NCI-H69 (cell line): Measurements from ENCODE around the gene ARFGAP3.
"Not testable (repeated sequence)": the region's sequence is repeated elsewhere in the genome, so short reads cannot be mapped to it uniquely, and the experiment has no call there.

ENCODE experiments used
- DNase-seq: peaks from one replicate; lab custom pipeline; 2025; lab: John Stamatoyannopoulos, UW

ARFGAP3 gene

DNA sequence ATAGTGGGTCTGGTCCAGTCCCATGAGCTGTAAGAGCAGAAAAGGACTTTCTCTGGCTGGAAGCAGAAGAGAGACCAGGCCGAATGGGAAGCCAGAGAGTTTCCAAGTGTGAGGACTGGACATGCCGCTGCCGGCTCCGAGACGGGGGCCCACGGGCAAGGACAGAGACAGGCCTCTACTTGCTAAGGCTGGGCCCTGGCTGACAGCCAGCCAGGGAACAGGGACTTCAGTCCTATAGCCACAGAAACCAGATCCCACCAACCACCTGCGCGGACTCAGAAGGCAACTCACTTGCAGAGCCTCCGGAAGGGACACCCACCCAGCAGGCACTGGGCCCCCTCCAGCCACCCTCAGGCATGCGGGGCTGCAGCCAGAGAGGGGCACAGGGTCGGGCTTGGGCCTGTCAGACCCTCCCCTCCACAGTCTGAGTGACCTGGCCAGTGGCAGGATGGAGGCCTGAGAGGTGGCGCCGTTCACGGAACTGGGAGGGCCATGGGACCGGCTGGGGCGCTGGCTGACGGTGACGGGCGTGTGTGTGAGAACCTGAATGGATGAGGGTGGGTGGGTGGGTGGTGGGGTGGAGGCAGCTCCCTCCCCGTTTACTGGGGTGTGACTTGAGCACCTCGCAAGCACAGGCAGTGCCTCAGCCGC lies 88.6 kb downstream of the ARFGAP3 start:
- DNase-seq, result peak; percentile 58

DNA sequence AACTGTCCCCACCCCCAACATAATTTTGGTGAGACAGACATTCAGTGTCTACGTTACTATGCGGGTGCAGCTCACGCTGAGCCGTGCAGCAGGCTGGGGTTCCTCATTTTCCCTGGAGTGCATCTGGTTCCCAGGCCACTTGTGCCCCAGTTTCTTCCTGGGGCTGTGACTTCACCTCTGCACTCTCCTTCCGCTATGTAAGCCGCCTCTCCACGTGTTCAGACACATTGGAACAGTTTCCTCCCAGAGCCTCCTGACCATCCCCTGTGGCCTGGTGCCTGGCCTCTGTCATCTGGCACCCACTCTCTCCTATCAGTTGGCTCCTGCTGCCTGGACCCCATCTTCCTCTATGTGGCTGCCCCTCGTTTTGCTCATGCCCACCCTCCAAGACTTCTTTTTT lies 90.2 kb downstream of the ARFGAP3 start:
- no peak for DNase-seq

DNA sequence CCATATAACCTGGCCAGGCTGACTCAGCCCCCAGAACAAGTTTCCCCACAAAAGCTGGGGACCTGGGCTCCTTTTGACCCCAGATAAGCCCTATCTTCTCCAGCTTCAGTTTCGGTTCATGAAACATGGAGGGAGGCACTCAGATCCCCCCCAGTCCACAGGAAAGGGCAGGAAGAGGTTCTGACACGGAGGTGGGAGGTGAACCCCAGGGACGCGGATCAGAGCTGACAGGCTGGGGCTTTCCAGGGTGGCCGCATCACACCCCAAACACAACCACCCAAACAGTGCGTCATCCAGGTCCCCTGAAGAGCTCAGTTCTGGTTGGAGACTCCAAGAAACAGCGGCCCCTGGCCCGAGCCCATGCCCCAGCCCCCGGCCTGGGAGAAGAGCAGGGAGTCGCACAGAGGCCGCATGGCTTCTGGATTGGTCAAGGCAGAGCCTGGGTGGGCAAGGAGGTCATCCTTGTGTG lies 92.1 kb downstream of the ARFGAP3 start:
- DNase-seq, result no peak

DNA sequence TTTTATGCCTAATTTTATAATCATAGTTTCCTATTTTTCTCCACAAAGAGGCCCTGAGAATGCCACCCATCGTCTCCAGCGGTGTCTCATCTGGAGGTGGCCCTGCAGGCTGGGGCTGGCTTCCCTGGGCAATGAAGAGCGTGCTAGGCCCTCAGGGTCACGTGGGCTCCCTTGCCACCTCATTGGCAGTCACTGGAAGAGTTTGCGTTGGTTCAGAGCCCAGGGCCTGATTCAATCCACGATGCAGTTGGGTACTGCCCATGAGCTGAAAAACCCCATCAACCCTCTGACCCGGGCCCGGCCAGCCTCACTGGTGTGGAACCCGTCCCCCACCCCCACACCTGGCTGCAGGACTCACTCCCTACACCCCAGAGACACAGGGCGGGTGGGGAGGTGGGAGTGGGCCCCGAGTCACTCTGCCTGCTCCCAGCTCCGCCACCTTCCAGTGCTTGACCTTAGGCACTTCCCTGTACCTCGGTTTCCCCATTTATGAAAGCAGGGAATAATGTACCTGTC lies 93.0 kb downstream of the ARFGAP3 start:
- no peak for DNase-seq

DNA sequence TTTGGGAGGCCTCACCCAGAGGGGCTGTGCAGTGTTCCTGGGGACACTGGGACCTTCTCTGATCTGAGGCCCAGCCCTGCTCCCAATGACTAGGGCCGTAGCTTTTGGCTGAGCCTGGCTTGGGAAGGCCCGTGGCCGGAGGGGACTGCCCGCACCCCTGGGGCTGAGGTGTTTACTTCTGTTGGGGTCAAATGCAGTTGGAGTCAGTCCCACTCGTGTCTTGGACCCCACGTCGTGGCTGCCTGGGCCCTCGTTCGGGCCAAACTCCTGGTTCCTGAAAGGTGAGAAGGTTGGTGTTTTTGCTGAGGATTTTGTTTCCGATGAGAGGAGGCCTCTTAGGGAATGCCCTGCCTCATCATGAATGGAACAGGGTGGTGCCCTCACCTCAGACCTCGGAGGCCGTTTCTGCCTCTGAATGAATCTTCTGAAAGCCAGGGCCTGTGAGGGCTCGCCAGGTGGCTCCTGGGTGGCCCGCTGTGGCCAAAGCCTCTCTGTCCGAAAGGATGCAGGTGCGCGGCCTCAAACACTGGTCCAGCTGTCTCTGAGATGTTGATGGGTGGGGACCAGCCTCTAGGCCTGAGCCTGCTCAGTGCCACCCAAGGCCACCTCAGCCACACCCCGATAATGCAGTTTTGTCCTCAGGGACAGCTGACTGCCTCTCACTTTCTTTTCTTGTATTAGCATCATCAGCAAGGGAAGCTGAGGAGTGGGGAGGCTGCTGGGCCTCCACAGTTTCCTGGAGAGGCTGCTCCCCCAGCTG lies 96.1 kb downstream of the ARFGAP3 start:
- DNase-seq, result no peak

DNA sequence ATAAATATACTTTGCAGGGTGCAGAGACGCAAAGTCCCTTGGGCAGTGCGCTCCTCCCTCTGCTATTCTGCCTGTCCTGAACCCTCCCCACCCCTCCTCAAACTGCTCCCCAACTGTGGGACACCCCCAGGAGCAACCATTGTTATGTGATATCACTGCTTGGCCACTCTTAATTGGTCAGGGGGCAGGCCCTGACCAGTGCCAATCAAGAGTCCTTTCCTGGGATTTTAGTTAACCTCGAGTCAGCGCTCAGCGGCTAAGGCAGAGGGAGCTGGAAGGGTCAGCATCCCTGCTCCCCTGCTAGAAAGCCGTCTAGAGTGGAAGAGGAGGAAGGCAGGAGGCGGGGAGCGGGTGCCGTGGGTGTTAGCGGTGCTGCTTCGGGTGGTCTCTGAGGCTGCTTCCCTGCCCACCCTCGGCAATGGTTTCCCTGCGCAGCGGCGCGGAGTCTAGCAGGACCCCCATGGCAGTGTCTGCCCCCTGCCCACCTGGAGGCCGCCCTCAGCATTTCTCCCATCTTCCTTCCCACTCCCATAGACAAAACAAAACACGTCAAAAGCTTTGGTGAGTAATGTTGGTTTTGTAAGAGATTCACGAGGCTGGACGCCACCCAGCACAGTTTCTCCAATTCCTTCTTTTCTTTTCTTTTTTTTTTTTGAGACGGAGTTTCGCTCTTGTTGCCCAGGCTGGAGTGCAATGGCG lies 98.0 kb downstream of the ARFGAP3 start:
- DNase-seq, result no peak

DNA sequence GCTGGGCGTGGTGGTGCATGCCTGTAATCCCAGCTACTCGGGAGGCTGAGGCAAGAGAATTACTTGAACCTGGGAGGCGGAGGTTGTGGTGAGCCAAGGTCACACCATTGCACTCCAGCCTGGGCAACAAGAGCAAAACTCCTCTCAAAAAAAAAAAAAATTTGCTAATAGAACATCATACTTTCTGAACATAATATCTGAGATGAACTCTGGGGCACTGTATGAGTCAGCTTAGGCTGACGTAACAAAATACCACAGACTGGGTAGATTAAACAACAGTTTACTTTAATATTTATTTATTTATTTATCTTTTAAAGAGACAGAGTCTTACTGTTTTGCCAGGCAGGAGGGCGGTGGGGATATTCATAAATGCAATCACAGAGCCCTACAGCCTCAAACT lies 101.5 kb downstream of the ARFGAP3 start:
- DNase-seq, result not testable (repeated sequence)

DNA sequence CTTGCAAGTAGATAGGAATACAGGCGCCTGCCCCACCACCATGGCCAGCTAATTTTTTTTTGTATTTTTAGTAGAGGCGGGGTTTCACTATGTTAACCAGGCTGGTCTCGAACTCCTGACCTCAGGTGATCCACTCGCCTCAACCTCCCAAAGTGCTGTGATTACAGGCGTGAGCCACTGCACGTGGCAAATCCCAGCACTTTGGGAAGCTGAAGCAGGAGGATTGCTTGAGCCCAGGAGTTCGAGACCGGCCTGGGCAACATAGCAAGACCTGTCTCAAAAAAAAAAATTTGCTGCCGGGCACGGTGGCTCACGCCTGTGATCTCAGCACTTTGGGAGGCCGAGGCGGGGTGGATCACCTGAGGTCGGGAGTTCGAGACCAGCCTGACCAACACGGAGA lies 102.0 kb downstream of the ARFGAP3 start:
- DNase-seq, result not testable (repeated sequence)

DNA sequence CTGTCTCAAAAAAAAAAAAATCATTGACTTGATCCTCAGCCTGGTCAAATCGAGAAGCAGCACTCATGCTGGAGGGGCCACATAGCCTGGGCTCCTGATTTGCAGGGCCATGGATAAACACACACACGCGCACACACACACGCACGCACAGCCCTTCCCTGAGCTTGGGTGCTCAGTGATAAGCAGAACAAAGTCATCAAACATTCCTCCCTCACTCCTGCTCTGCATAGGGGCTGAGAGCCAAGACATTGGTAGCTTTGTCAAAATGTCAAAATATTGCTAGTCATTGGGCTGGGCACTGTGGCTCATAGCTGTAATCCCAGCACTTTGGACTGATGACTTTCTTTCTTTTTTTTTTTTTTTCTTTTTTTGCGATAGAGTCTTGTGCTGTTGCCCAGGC lies 102.4 kb downstream of the ARFGAP3 start:
- no peak for DNase-seq

DNA sequence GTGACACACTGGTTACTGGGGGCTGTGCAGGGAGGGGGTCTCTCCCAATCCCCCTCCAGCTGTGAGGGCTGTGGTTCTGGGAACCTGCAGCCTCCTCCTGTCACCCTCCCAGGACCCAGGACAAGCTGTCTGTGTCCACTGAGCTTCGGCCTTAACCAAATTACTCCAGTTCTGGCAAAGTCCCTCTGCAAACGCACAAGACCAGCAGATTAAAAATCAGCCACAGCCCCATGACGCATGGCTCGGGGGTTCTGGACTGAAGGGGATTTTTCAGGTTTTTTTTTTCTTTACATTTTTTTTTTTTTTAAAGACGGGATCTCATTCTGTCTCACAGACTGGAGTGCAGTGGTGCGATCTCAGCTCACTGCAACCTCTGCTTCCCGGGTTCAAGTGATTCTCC lies 104.2 kb downstream of the ARFGAP3 start:
- DNase-seq, result no peak

DNA sequence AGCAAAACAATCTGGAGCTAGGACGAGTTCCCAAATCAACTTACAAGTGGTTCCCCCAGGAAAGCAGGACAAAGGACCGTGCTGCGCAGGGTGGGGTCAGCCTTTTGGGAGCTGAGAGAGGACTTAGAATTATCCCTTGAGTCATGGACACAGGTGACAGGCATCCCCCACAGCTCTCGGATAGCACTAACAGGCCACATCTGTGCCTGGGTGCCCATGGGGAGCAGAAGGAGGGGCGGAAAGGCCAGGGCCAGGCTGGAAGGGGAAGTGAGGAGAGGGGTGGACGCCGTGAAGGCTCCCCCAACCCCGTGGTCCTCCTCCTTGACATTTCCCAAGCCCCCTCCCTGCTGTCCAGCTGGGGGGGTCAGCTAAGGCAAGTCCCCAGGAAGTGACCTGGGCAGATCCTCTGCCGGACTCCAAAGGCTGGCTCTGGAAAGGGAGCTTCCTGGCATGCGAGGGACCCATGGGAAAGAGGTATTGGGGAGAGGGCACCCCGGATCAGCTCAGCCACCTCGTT lies 104.8 kb downstream of the ARFGAP3 start:
- no peak for DNase-seq

DNA sequence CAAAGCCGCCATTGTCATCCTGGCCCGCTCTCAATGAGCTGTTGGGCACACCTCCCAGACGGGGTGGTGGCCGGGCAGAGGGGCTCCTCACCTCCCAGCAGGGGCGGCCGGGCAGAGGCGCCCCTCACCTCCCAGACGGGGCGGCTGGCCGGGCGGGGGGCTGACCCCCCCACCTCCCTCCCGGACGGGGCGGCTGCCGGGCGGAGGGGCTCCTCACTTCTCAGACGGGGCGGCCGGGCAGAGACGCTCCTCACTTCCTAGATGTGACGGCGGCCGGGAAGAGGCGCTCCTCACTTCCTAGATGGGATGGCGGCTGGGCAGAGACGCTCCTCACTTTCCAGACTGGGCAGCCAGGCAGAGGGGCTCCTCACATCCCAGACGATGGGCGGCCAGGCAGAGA lies 106.7 kb downstream of the ARFGAP3 start:
- not testable (repeated sequence) for DNase-seq

DNA sequence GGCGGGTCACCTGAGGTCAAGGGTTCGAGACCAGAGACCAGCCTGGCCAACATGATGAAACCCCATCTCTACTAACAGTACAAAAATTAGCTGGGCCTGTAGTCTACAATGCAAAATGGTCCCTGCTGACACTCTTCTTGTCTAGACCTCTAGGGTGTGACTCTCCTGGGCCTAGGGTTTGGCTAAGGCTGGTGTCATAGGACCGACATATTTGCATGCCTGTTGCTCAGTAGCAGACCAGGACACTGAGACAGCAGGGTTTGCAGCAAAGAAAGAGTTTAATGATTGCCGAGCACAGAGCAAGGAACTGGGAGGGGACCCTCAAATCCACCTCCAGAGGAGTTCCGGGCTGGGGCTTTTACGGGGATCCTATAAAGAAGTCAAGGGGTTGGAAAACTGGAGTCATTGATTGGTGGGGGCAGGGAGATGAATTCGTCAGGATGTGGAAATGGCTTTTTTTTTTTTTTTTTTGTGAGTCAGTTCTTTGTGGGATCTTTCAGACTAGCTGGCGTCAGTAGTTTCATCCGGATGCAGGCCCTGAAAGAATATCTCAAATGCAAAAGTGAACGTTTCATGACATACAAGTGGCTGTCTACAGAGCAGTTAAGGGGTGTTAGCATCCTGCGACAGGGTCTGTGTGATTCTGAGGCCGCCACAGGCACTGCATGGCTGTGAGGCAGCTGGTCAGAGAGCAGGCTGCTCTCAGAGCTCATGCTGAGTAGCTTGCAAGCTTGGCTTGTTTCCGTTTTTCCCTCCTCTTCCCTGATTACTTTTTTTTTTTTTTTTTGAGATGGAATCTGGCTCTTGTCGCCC lies 109.2 kb downstream of the ARFGAP3 start:
- peak; percentile 56 for DNase-seq
